CMK (cell line): ENCODE data around the gene VPS33B.
A peak's percentile ranks its signal among the peaks of the same experiment; 100 is the strongest.
"Not testable (repeated sequence)": the region's sequence is repeated elsewhere in the genome, so short reads cannot be mapped to it uniquely, and the experiment has no call there.

Experiments used
- DNase-seq: peaks from one replicate; pipeline ENCODE4 v3.0.0-alpha.2; 2010; ENCODE audit warnings: low read depth

VPS33B gene

GRCh38 chr15:91022075-91022831 lies at the start of gene VPS33B:
TSS of gene VPS33B (minus strand) at chr15:91022594. CDS start at chr15:91022249, 345 bp downstream.
- peak; percentile 92 for DNase-seq

GRCh38 chr15:91072161-91072560 lies 49.8 kb upstream of the VPS33B start:
- DNase-seq, result no peak

- no peak for DNase-seq
These were observed 48.5 kb upstream of the VPS33B start for GRCh38 chr15:91070872-91071271.

- no peak for DNase-seq
These were observed 46.6 kb upstream of the VPS33B start for GRCh38 chr15:91068966-91069365.

- DNase-seq, result no peak
These were observed 46.0 kb upstream of the VPS33B start for GRCh38 chr15:91068436-91068835.

- no peak for DNase-seq
These were observed 44.6 kb upstream of the VPS33B start for GRCh38 chr15:91067036-91067435.

GRCh38 chr15:91065505-91065904 lies 43.1 kb upstream of the VPS33B start:
- no peak for DNase-seq

- no peak for DNase-seq
These were observed 39.6 kb upstream of the VPS33B start for GRCh38 chr15:91061997-91062396.

GRCh38 chr15:91061230-91061629 lies 38.8 kb upstream of the VPS33B start:
- no peak for DNase-seq

GRCh38 chr15:91055548-91056331 lies 33.3 kb upstream of the VPS33B start:
- no peak for DNase-seq

GRCh38 chr15:91054816-91055215 lies 32.4 kb upstream of the VPS33B start:
- DNase-seq, result no peak

GRCh38 chr15:91051248-91051647 lies 28.9 kb upstream of the VPS33B start:
- no peak for DNase-seq

- DNase-seq, result no peak
These were observed 27.7 kb upstream of the VPS33B start for GRCh38 chr15:91050128-91050455.

- no peak for DNase-seq
These were observed 27.2 kb upstream of the VPS33B start for GRCh38 chr15:91049378-91050127.

- DNase-seq, result peak; percentile 57
These were observed 25.3 kb upstream of the VPS33B start for GRCh38 chr15:91047545-91048199.

- not testable (repeated sequence) for DNase-seq
These were observed 23.7 kb upstream of the VPS33B start for GRCh38 chr15:91046056-91046455.

- no peak for DNase-seq
These were observed 22.7 kb upstream of the VPS33B start for GRCh38 chr15:91045065-91045464.

- DNase-seq, result no peak
These were observed 20.9 kb upstream of the VPS33B start for GRCh38 chr15:91043202-91043874.

- DNase-seq, result no peak
These were observed 18.5 kb upstream of the VPS33B start for GRCh38 chr15:91040856-91041255.

GRCh38 chr15:91039996-91040395 lies 17.6 kb upstream of the VPS33B start:
- no peak for DNase-seq

GRCh38 chr15:91032919-91033803 lies 10.8 kb upstream of the VPS33B start:
- no peak for DNase-seq
